ENCODE data around the gene MPO.

MPO gene

GRCh38 chr17:58278661-58279015, 2.1 kb downstream of the MPO start:
- DNase-seq, result no peak

DNA sequence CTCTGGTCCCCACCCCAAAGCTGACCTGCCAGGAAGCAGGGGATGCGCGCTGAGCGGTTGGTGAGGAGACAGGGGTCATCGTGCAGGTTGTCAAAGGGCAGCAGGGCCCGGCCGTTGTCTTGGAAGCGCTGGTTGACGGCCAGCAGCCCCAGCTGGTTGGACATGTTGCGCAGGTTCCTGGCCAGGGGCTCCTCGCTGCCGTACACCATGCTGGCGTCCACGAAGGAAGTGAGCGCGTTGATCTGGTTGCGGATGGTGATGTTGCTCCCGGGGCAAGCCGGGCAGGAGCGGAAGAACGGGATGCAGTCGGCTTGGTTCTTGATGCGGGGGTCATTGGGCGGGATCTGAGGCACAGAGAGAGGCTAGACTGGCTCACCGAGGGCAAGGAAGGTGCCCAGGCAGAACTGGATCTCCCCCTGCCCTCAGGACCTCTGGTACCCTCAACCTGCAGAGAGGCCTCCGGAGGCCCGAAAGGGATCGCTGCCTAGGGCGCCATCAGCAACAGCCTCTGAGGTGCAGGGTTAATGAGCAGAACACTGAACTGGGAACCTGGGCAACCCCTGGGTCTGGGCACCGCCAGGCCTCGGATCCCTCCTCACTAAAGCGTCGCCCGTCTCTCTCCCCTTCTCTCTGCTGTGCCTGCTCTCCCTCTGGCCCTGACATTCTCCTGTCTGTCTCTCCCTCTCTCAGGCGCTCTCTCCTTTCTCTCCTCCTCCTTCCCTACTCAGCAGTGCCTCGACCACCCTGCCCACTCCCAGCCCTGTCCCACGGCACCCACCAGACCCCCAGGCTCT, 2.7 kb downstream of the MPO start:
- DNase-seq, result no peak

GRCh38 chr17:58277107-58277801, 3.5 kb downstream of the MPO start:
- no peak for DNase-seq

DNA sequence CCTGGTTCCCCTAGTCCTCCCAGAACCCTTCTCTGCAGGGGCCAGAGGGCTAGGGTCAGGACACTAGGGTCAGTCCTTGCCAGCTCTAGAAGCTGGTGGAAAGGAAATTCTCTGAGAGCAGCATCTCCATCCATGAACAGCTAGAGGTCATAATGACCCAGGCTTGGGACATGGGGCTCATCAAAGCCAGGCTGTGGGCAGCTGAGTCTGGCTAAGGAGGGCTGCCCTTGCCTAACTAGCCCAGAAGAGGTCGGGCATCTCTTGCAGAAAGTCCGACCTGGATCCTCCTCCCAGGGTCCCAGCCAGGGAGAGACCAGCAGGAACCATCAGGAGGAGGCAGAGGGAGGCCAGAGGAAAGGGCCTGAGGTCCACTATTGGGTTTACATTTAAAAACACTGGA, 4.3 kb downstream of the MPO start:
- DNase-seq, result no peak

GRCh38 chr17:58275417-58275816, 5.3 kb downstream of the MPO start:
- no peak for DNase-seq

DNA sequence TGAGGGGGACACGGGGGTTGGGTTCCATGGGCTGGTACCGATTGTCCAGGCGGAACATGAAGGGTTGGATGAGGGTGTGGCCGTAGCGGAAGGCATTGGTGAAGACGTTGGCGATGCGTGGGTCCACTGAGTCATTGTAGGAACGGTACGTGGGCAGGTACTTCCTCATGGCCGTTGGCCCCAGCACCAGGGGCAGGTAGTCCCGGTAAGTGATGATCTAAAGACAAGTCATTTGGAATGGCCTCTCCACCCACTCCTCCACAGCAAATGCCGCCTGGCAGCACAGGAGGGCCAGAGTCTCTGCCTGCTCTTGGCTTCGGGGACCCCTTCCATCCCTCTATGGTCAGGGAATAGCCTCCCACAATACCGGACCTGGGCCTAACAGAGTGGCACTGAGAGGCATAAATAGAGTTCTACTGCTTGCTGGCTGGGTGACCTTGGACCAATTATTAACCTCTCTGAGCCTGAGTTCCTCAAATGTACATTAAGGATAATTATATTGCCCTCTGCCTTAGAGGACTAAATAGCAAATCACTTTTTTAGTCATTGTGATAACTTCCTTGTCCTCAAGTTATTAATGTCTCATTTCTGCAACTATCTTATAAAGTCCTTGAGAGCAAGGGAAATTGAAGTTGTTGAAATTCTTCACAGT, 7.2 kb downstream of the MPO start:
- no peak for DNase-seq

GRCh38 chr17:58272367-58273280, 8.1 kb downstream of the MPO start:
- DNase-seq, result no peak

DNA sequence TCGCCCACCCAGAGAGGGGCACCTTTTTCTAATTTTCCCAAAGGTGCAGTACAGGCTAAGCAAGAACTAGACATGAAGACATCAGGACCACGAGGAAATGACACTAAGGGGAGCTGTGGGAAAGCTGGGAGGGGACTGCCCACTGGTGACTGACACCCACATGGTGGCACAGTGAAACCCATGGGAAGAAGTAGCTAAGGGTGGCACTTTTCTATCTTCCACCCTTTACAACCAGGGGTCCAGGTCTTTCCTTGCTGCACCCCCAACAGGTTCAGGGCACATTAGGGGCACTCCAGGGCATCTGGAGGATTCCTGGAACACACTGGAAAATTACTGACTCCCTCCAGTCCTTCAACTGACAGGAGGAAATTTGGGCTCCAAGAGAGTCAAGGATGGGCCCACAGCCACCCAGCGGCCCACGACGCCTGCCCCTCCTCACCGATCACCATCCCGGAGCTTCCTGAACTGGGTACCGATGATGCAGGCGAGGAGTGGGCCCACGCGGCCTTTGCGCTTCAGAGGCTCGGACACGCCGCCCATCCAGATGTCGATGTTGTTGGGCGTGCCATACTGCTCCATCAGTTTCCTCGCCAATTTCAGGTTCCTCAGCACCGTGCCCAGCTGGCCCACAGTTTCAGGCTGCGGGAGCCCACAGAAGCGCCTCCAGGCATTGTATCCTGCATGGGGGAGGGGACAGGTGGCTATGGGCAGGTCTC, 9.4 kb downstream of the MPO start:
- DNase-seq, result no peak

DNA sequence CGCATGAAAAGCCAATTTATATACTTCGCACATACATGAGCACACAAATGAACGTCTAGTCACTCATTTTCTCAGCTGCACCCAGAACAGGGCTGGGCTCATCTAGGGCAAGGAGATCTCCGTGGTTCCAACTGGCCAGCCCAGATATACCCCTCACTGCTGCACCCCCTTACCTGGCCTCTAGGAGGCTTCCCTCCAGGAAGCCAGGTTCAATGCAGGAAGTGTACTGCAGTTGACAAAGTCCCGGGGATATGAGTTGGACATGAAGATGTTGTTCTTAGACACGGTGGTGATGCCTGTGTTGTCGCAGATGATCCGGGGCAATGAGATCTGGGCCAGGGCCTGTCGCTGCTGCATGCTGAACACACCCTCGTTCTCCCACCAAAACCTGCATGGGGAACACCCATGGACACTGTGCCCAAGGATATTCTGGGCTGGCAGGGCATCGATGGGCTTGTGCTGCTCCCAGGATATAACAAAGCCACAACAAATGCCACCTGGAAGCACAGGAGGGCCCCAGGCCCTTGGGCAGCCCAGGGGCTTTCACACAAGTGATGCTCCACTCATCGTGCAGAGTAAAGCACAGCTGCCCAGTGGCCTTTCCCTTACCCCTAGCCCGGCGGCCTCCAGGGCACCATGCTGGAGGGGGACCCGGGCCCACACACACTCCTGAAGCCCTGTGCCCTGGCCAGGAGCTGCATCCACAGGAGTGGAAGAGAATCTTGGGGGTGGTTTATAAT, 10.1 kb downstream of the MPO start:
- DNase-seq, result no peak

DNA sequence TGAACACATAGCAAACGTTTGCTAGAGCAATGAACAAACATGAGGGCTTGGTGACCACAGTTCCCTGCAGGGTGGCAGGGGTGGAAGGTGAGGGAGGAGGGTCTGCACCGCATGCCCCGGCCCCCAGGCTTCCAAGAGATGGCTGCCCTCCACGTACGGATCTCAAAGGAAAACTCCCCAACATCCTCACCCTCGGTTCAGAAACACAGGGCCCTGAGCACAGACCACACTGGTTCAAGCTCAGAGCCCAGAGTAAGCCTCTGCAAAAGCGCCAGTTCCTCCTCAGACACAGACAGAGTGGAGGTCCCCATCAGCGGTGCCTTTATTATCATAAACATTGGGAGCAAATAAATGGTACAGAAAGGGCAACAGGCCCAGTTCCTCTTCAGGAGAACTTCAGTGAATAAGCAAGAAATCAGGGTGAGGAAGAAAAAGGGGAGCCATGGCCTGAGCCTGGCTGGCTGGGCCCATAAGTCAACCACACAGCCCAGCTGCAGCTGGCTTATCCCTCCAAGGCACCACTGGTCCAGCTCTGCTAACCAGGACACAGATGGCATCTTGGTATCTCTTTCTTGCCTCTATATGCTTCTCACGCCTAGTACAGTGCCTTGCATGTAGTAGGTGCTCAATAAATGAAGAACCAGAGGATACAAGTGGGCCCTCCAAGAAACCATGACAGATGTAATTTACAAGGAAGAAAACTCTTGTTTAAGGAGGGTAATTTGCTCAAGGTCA, 11.0 kb downstream of the MPO start:
- no peak for DNase-seq

- no peak for DNase-seq
Measured at GRCh38 chr17:58268774-58269556, 11.8 kb downstream of the MPO start.

DNA sequence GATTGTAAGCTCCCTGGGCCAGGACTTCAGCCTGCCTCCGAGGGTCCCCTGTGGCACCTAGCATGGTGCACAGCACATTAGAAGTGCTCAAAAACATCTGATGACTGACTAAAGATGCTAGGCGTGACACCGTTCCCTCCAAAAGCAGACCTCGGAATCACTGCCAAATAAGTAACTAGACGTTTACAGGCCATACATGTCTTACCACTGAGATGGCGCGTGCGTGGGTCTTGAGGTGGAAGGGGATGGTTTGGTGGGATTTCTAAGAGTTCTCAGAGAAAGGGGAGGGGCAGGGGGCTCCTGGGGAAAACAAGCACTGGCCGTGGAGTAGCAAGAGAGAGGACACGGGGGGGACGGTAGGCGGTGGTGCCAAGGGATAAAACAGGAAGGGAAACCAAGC, 12.4 kb downstream of the MPO start:
- no peak for DNase-seq

GRCh38 chr17:58267347-58268324, 13.1 kb downstream of the MPO start:
- DNase-seq, result no peak

GRCh38 chr17:58265902-58266875, 14.5 kb downstream of the MPO start:
- no peak for DNase-seq

GRCh38 chr17:58265271-58265670, 15.5 kb downstream of the MPO start:
- DNase-seq, result no peak

DNA sequence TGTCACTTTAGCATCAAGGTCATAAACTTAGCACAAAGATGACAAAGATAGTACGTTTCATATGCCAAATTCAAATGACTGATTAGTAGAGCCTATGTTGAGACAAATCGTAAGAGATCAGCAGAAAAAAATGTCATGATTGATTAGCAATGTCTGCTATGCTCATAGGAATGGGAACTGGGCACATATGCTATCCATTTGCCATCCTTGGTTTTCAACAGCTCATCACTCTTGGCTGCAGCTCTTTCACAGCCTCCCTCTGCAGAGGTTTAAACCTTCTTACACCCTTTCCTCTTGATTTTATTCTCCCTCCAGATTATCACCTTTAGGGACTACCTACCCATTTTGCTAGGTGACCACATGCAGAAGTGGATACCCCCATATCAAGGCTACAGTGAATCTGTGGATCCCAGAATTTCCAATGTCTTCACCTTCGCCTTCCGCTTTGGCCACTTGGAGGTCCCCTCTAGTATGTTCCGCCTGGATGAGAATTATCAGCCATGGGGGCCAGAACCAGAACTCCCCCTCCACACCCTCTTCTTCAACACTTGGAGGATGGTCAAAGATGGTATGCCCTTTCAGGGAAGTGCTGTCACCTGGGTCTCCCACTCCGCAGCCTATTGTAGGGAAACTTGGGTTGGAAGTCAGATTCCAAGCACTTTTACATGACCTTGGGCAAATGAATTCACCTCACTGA, 16.2 kb downstream of the MPO start:
- DNase-seq, result no peak

DNA sequence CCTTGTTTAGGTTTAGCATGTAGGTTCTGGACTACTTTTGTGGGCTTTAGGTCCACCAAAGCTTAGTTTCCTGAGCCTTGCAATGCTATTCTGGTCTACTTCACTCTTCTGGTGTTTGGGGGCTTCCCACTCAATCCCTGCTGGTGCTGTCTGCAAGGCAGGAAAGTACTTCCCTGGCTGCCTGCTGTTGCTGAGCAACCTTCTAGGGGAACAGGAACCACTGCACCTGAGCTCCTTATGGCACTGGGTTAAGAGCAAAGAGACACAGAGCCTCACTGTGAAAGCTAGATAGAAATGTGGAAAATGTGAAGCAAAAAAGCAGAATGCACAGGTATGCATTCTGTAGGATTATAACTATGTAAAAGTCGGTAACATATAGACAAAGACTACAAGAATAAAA, 17.0 kb downstream of the MPO start:
- no peak for DNase-seq
